GM23338 (cell line): Measurements from ENCODE around the gene DIP2C.

Source experiments
- CREB1 ChIP-seq: fragments of 250-450 bp; sonication (Bioruptor Pico); IDR thresholded peaks from 2 replicates; pipeline ENCODE4 v1.5.0; 2020; ENCODE audit warnings: low read depth, mild to moderate bottlenecking, moderate library complexity
- CTCF ChIP-seq, 2 experiments: fragments of 200-600 bp in 1 of 2; sonication (generic) in 1 of 2; conservative IDR thresholded peaks; 2 replicates each; pipeline versions ENCODE4 v1.5.1 to v1.6.1; 2016 to 2017; ENCODE audit warnings: antibody characterized with exemption in 2 of 2, low read depth in 2 of 2, mild to moderate bottlenecking in 2 of 2, moderate library complexity in 1 of 2
- ETS1 ChIP-seq: IDR thresholded peaks from 2 replicates; pipeline ENCODE4 v1.6.1; 2016; ENCODE audit warnings: antibody characterized with exemption
- EZH2 ChIP-seq: fragments of 200-600 bp; sonication (generic); IDR thresholded peaks from one replicate; pipeline ENCODE4 v1.8.0; 2017; ENCODE audit warnings: antibody characterized with exemption, mild to moderate bottlenecking, low read depth; ENCODE audit not compliant: unreplicated experiment
- EZH2phosphoT487 ChIP-seq: fragments of 200-600 bp; sonication (generic); IDR thresholded peaks from one replicate; pipeline ENCODE4 v1.8.1; 2018; ENCODE audit warnings: antibody characterized with exemption; ENCODE audit not compliant: unreplicated experiment
- JUNB ChIP-seq: IDR thresholded peaks from one replicate; pipeline ENCODE4 v1.6.1; 2016; ENCODE audit warnings: antibody characterized with exemption; ENCODE audit not compliant: unreplicated experiment
- POLR2AphosphoS5 ChIP-seq: IDR thresholded peaks from 2 replicates; pipeline ENCODE4 v1.6.1; 2016; ENCODE audit warnings: antibody characterized with exemption, low read depth
- REST ChIP-seq: IDR thresholded peaks from one replicate; pipeline ENCODE4 v1.6.1; 2018; ENCODE audit warnings: antibody characterized with exemption; ENCODE audit not compliant: unreplicated experiment
- ZNF114 ChIP-seq: fragments of 250-450 bp; sonication (Bioruptor Pico); IDR thresholded peaks from 2 replicates; pipeline ENCODE4 v1.5.0; 2020; ENCODE audit warnings: mild to moderate bottlenecking, moderate library complexity

GRCh38 chr10:308101-308500, 381.4 kb downstream of the DIP2C start:
- TF ChIP-seq CTCF (conservative IDR thresholded peaks at IDR 0.05; ENCODE audit: low read depth in 2 of 2) (no peak), EZH2phosphoT487 (no peak), POLR2AphosphoS5 (no peak), REST (no peak), EZH2 (no peak), CREB1 (CRISPR knock-in tag) (no peak), JUNB (no peak), ETS1 (no peak), ZNF114 (CRISPR knock-in tag) (no peak)
